ENCODE data around the gene G6PC3. TPM values are rescaled to one million over a fixed set of nuclear protein-coding genes. Genes with fewer than 3 reads are reported as not detected.
"Not testable (repeated sequence)": the region's sequence is repeated elsewhere in the genome, so short reads cannot be mapped to it uniquely, and the experiment has no call there.

G6PC3 gene
- total and polyA plus RNA-seq, 3 donors from 2014 or later: 58.0 to 109 (median 85.5) TPM

- intact Hi-C loops (cut with DNase I; ENCODE audit: low total_unique reads): no loop called here
- Histone ChIP-seq H3K36me3 (ENCODE audit: low read depth, missing control alignments) (no peaks in the 10 kb centered on the region), H3K27ac (no peak overlapping the region), H3K9me3 (no peaks in the 10 kb centered on the region), H3K4me3 (no peak overlapping the region), H3K27me3 (no peaks in the 10 kb centered on the region), H3K4me1 (peaks cover 11% of the 10 kb centered on the region)
- 64 to 84% methylated on average over 1 of the region's 1 CpG for WGBS, 2 donors
- DNase-seq: no peak
- TF ChIP-seq CTCF (IDR thresholded peaks at IDR 0.05): no peak
- no peak for TF ChIP-seq POLR2A (IDR thresholded peaks at IDR 0.05)
Observed at GRCh38 chr17:44044071-44044470, 26.5 kb upstream of the G6PC3 start.

- DNase-seq: no peak
- no peaks in the 10 kb centered on the region for H3K27me3 ChIP-seq
- TF ChIP-seq POLR2A (IDR thresholded peaks at IDR 0.05): no peak
- no peak for TF ChIP-seq CTCF (IDR thresholded peaks at IDR 0.05)
- peaks cover 7% of the 10 kb centered on the region for H3K4me1 ChIP-seq
- H3K36me3 ChIP-seq (ENCODE audit: low read depth, missing control alignments): no peaks in the 10 kb centered on the region
- no peaks in the 10 kb centered on the region for H3K9me3 ChIP-seq
- no peak overlapping the region for H3K27ac ChIP-seq
- no peak overlapping the region for H3K4me3 ChIP-seq
- WGBS, 2 donors: 68 to 74% methylated on average over 4 of the region's 4 CpGs
- intact Hi-C loops (cut with DNase I; ENCODE audit: low total_unique reads): no loop called here
Observed at GRCh38 chr17:44045486-44045885, 25.0 kb upstream of the G6PC3 start.

GRCh38 chr17:44046893-44047292, 23.6 kb upstream of the G6PC3 start:
- H3K4me3 ChIP-seq; H3K36me3 ChIP-seq (ENCODE audit: low read depth, missing control alignments); H3K4me1 ChIP-seq; H3K27ac ChIP-seq; H3K9me3 ChIP-seq; DNase-seq; intact Hi-C loops (cut with DNase I; ENCODE audit: low total_unique reads); H3K27me3 ChIP-seq: not testable (repeated sequence)
- WGBS, 2 donors: 86 to 92% methylated on average over 7 of the region's 7 CpGs

- WGBS, 2 donors: 91 to 92% methylated on average over 9 of the region's 9 CpGs
- no peaks in the 10 kb centered on the region for H3K27me3 ChIP-seq
- no peaks in the 10 kb centered on the region for H3K4me1 ChIP-seq
- no peak for DNase-seq
- H3K4me3 ChIP-seq: no peak overlapping the region
- no peaks in the 10 kb centered on the region for H3K9me3 ChIP-seq
- intact Hi-C loops (cut with DNase I; ENCODE audit: low total_unique reads): no loop called here
- no peak for TF ChIP-seq POLR2A (IDR thresholded peaks at IDR 0.05)
- no peak for TF ChIP-seq CTCF (IDR thresholded peaks at IDR 0.05)
- H3K36me3 ChIP-seq (ENCODE audit: low read depth, missing control alignments): no peaks in the 10 kb centered on the region
- no peak overlapping the region for H3K27ac ChIP-seq
Observed at GRCh38 chr17:44049294-44050060, 21.1 kb upstream of the G6PC3 start.

GRCh38 chr17:44053125-44053872, 17.2 kb upstream of the G6PC3 start:
- Histone ChIP-seq H3K9me3 (no peaks in the 10 kb centered on the region), H3K27me3 (no peaks in the 10 kb centered on the region), H3K4me1 (no peaks in the 10 kb centered on the region), H3K27ac (no peak overlapping the region), H3K4me3 (no peak overlapping the region), H3K36me3 (ENCODE audit: low read depth, missing control alignments) (no peaks in the 10 kb centered on the region)
- no peak for DNase-seq
- WGBS, 2 donors: 58 to 71% methylated on average over 3 of the region's 3 CpGs
- no peak for TF ChIP-seq POLR2A (IDR thresholded peaks at IDR 0.05)
- TF ChIP-seq CTCF (IDR thresholded peaks at IDR 0.05): no peak
- intact Hi-C loops (cut with DNase I; ENCODE audit: low total_unique reads): no loop called here
